ENCODE results near the gene CCL22.

The CCL22 gene

DNA sequence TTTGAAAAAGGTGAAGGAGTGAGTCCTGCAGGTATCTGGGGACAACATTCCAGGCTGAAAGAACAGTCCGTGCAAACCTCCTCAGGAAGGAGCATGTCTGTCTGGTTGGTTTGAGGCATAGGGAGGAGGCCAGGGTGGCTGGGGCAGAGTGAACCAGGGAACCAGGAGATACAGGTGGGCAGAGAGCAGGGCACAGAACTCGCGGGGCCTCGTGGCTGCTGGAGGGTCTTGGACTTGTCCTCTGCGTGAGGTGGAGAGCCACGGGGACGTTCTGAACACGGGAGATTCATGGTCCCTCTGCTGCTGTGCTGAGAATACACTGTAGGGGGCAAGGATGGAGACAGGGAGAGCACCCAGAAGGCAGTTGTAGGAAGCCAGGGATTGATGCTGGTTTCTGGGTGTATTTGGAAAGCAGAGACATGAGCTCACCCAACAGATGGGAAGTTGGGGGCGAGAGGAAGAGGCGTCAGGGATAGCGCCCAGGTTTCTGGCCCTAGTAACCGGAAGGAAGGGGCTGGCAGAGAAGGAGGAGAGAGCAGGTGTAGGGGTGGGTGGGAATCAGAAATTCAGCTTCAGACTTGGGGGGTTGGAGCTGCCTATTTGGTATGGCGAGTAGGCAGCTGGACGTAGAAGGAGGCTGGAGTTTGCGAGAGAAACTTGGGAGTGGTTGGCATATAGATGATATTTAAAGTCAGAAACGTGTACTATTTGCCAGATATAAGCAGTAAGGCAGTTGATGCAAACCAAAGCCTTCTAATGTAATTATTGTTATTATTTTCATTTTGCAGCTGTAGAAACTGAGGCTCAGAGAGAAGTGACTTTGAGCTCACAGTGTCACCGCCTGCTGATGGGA is 45.6 kb downstream of the CCL22 start, which contains the start of gene CCL17:
CCL17 (plus strand) TSS at position 803 of the 853 bp plus-strand sequence. CDS start 9,166 bp downstream, outside the sequence.
- H3K27ac ChIP-seq (ENCODE audit: low read depth, low read length), result no peak within 1 kb of the TSS
- peaks cover 0 to 19% (median 0%) of the 10 kb centered on the region in 5 donors for H3K4me1 ChIP-seq (ENCODE audit: control insufficient read depth in 5 of 5, insufficient read depth in 5 of 5, low read length in 5 of 5)
- no peak within 1 kb of the TSS for H3K4me3 ChIP-seq (ENCODE audit: low read depth in 1 of 5, low read length in 5 of 5)
- no peaks in the 10 kb centered on the region for H3K27me3 ChIP-seq (ENCODE audit: control insufficient read depth in 5 of 5, insufficient read depth in 4 of 5, low read length in 5 of 5)
- H3K9ac ChIP-seq (ENCODE audit: low read length in 5 of 5), result no peak within 1 kb of the TSS
- no peaks in the 10 kb centered on the region for H3K9me3 ChIP-seq (ENCODE audit: control insufficient read depth in 5 of 5, low read length in 5 of 5)
- no peaks in the 10 kb centered on the region for H3K36me3 ChIP-seq (ENCODE audit: control insufficient read depth in 5 of 5, insufficient read depth in 5 of 5, low read length in 5 of 5)

DNA sequence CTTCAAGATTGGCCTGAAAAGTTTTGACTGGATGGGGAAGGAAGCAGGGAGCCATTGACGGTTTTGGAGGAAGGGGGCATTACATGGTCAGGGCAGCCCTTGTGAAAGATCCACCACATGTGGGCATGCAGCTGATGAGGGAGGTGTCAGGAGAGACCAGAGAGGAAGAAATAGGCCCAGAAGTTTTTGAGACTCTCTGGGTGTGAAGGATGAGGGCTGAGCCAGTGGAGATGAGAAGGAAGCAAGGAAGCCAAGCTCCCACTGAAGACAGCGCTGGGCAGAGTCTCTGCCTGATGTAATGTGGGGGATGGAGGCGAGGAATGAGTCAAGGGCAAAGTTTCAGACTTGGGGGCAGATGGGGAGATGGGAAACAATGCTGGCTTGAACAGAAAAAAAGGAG is 46.5 kb downstream of the CCL22 start:
- Histone ChIP-seq H3K27ac (ENCODE audit: low read depth, low read length) (no peak overlapping the region), H3K27me3 (ENCODE audit: control insufficient read depth in 5 of 5, insufficient read depth in 4 of 5, low read length in 5 of 5) (peaks cover 0 to under 1% (median 0%) of the 10 kb centered on the region in 5 donors), H3K9me3 (ENCODE audit: control insufficient read depth in 5 of 5, low read length in 5 of 5) (no peaks in the 10 kb centered on the region), H3K4me1 (ENCODE audit: control insufficient read depth in 5 of 5, insufficient read depth in 5 of 5, low read length in 5 of 5) (peaks cover 5 to 28% (median 9%) of the 10 kb centered on the region in 5 donors), H3K36me3 (ENCODE audit: control insufficient read depth in 5 of 5, insufficient read depth in 5 of 5, low read length in 5 of 5) (no peaks in the 10 kb centered on the region), H3K4me3 (ENCODE audit: low read depth in 1 of 5, low read length in 5 of 5) (no peak overlapping the region), H3K9ac (ENCODE audit: low read length in 5 of 5) (no peak overlapping the region)

DNA sequence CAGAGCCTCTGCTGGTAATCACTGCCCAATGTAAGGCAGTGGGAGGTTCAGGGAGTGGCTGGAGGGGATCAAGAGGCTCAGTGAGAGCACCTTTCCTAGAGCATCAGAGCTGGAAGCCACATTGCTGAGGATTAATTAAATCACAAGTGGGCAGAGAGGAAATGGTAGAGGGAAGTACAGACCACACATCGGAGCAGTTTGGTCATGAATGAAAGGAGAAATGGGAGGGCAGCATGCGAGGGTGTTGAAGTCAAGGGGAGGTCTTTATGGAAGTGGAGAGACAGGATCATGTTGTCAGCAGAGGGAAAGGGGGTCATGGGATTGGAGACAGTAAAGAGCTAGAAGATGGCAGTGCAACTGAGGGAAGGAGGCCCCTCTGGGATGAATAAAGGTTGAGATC is 48.3 kb downstream of the CCL22 start:
- Histone ChIP-seq H3K36me3 (ENCODE audit: control insufficient read depth in 5 of 5, insufficient read depth in 5 of 5, low read length in 5 of 5) (no peaks in the 10 kb centered on the region), H3K4me3 (ENCODE audit: low read depth in 1 of 5, low read length in 5 of 5) (no peak overlapping the region), H3K9ac (ENCODE audit: low read length in 5 of 5) (no peak overlapping the region), H3K4me1 (ENCODE audit: control insufficient read depth in 5 of 5, insufficient read depth in 5 of 5, low read length in 5 of 5) (peaks cover 5 to 44% (median 24%) of the 10 kb centered on the region in 5 donors), H3K27ac (ENCODE audit: low read depth, low read length) (no peak overlapping the region), H3K27me3 (ENCODE audit: control insufficient read depth in 5 of 5, insufficient read depth in 4 of 5, low read length in 5 of 5) (peaks cover 0 to 3% (median 0%) of the 10 kb centered on the region in 5 donors), H3K9me3 (ENCODE audit: control insufficient read depth in 5 of 5, low read length in 5 of 5) (no peaks in the 10 kb centered on the region)

DNA sequence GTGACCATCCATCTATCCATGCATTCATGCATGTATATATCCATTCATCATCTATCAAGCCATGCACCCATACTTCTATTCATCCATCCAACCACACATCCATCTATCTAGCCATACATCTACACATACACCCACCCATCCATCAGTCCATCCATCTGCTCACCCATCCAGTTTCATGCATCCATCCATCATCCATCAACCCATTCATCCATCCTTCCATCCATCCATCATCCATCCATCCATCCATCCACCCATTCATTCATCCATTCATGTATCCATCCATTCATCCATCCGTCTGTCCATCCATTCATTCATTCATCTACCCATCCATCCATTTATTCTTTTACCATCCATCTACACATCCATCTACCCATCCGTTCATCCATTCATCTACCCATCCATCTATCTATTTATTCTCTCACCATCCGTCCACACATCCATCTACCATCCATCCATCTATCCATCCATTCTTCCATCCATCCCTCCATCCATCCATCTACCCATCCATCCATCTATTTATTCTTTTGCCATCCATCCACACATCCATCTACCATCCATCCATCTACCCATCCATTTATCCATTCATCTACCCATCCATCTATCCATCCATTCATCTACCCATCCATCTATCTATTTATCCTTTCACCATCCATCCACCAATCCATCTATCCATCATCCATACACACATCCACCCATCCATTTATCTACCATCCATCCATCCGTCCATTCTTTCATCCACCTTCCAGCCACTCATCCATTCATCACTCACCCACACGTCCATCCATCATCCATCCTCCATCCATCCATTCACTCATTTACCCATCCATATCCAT is 49.2 kb downstream of the CCL22 start:
- Histone ChIP-seq H3K27ac (ENCODE audit: low read depth, low read length) (no peak overlapping the region), H3K4me3 (ENCODE audit: low read depth in 1 of 5, low read length in 5 of 5) (no peak overlapping the region), H3K9me3 (ENCODE audit: control insufficient read depth in 5 of 5, low read length in 5 of 5) (no peaks in the 10 kb centered on the region), H3K27me3 (ENCODE audit: control insufficient read depth in 5 of 5, insufficient read depth in 4 of 5, low read length in 5 of 5) (peaks cover 0 to 3% (median 0%) of the 10 kb centered on the region in 5 donors), H3K4me1 (ENCODE audit: control insufficient read depth in 5 of 5, insufficient read depth in 5 of 5, low read length in 5 of 5) (peaks cover 5 to 44% (median 24%) of the 10 kb centered on the region in 5 donors), H3K9ac (ENCODE audit: low read length in 5 of 5) (no peak overlapping the region), H3K36me3 (ENCODE audit: control insufficient read depth in 5 of 5, insufficient read depth in 5 of 5, low read length in 5 of 5) (no peaks in the 10 kb centered on the region)

DNA sequence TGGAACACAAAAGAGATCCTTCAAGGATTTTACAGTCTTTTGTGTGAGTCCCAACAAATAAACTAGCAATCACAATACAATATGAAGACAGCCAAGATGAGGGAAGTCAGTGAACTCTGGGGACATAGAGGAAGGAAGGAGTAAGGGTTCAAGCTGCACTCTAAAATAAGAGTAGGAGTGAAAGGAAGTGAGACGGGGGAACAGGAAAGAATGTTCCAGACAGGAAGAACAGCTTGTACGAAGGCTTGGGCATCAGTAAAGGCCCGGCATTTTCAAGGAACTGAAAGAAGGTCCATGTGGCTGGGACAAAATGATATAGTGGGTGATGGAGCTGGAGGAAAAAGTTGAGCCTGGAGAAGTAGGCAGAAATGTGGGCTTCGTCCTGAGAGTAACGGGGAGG is 50.5 kb downstream of the CCL22 start:
- H3K4me1 ChIP-seq (ENCODE audit: control insufficient read depth in 5 of 5, insufficient read depth in 5 of 5, low read length in 5 of 5), result peaks cover 5 to 41% (median 24%) of the 10 kb centered on the region in 5 donors
- H3K4me3 ChIP-seq (ENCODE audit: low read depth in 1 of 5, low read length in 5 of 5), result no peak overlapping the region
- H3K36me3 ChIP-seq (ENCODE audit: control insufficient read depth in 5 of 5, insufficient read depth in 5 of 5, low read length in 5 of 5), result no peaks in the 10 kb centered on the region
- no peaks in the 10 kb centered on the region for H3K9me3 ChIP-seq (ENCODE audit: control insufficient read depth in 5 of 5, low read length in 5 of 5)
- H3K27ac ChIP-seq (ENCODE audit: low read depth, low read length), result no peak overlapping the region
- no peak overlapping the region for H3K9ac ChIP-seq (ENCODE audit: low read length in 5 of 5)
- H3K27me3 ChIP-seq (ENCODE audit: control insufficient read depth in 5 of 5, insufficient read depth in 4 of 5, low read length in 5 of 5), result peaks cover 0 to 3% (median 0%) of the 10 kb centered on the region in 5 donors

DNA sequence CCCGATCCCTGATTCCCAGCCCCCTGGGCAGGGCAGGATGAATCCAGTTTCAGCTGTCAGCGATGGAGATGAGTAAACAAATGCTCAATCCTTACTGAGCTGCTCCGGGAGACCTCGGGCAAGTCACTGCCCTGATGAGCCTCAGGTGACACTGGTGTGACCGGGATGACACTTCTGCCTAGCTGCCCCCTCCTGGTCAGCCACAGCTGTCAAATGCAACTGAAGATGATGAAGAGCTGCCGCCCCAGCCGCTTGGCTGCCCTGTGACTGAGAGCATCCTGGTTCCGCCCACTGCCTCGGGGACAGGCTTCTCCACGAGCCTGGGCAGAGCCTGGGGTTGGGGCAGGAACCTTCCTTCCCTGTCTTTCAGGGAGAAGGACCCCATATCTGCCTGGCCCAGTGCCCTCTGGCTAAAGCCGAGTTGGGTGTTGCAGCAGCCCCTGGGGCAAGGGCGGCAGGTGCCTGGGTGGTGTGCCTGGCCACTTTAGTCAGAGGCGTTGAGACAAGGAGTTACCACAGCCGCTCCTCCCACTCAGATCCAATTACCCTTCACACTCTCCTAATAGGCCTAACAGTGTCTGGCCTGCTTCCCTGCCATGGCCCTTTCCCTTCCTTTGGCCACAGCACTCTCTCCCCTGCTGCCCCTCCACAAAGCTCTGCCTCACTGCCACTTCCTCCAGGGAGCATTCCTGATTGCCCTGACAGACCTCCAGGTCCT is 51.4 kb downstream of the CCL22 start:
- no peaks in the 10 kb centered on the region for H3K9me3 ChIP-seq (ENCODE audit: control insufficient read depth in 5 of 5, low read length in 5 of 5)
- H3K27ac ChIP-seq (ENCODE audit: low read depth, low read length), result no peak overlapping the region
- peaks cover 5 to 38% (median 24%) of the 10 kb centered on the region in 5 donors for H3K4me1 ChIP-seq (ENCODE audit: control insufficient read depth in 5 of 5, insufficient read depth in 5 of 5, low read length in 5 of 5)
- no peaks in the 10 kb centered on the region for H3K36me3 ChIP-seq (ENCODE audit: control insufficient read depth in 5 of 5, insufficient read depth in 5 of 5, low read length in 5 of 5)
- no peak overlapping the region for H3K9ac ChIP-seq (ENCODE audit: low read length in 5 of 5)
- H3K27me3 ChIP-seq (ENCODE audit: control insufficient read depth in 5 of 5, insufficient read depth in 4 of 5, low read length in 5 of 5), result peaks cover 0 to 6% (median 0%) of the 10 kb centered on the region in 5 donors
- no peak overlapping the region for H3K4me3 ChIP-seq (ENCODE audit: low read depth in 1 of 5, low read length in 5 of 5)

DNA sequence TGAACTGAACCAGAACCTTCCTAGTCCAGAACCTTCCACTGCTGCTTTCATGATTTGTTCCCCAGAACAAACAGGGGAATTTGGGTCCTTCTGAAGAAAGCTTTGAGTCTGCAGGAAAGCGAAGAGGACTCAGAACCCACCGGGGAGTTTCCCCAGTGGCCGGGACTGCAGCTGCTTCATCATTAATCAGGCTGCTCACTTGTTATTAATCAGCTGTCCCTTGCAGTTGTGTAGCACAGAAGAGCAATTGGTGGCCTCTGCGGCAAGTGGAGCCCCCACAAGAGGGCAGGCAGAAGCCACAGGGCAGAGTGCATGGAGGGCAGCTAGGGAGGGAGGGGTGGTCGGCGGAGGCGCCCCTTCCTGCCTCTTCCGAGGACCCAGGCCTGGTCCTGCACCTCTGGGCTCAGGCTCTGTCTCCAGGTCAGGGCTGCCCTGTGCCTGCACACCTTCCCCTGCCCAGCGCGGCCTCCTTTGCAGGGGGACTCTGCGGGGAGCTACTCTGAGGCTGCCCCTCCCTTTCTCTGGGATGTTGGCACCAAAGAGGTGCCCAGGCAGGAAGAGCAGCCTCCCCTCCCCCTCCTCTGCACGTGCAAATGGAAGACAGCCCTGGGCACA is 52.9 kb downstream of the CCL22 start:
- Histone ChIP-seq H3K27ac (ENCODE audit: low read depth, low read length) (no peak overlapping the region), H3K36me3 (ENCODE audit: control insufficient read depth in 5 of 5, insufficient read depth in 5 of 5, low read length in 5 of 5) (no peaks in the 10 kb centered on the region), H3K9ac (ENCODE audit: low read length in 5 of 5) (no peak overlapping the region), H3K9me3 (ENCODE audit: control insufficient read depth in 5 of 5, low read length in 5 of 5) (no peaks in the 10 kb centered on the region), H3K27me3 (ENCODE audit: control insufficient read depth in 5 of 5, insufficient read depth in 4 of 5, low read length in 5 of 5) (peaks cover 0 to 6% (median 0%) of the 10 kb centered on the region in 5 donors), H3K4me1 (ENCODE audit: control insufficient read depth in 5 of 5, insufficient read depth in 5 of 5, low read length in 5 of 5) (peaks cover 5 to 46% (median 26%) of the 10 kb centered on the region in 5 donors), H3K4me3 (ENCODE audit: low read depth in 1 of 5, low read length in 5 of 5) (no peak overlapping the region)

DNA sequence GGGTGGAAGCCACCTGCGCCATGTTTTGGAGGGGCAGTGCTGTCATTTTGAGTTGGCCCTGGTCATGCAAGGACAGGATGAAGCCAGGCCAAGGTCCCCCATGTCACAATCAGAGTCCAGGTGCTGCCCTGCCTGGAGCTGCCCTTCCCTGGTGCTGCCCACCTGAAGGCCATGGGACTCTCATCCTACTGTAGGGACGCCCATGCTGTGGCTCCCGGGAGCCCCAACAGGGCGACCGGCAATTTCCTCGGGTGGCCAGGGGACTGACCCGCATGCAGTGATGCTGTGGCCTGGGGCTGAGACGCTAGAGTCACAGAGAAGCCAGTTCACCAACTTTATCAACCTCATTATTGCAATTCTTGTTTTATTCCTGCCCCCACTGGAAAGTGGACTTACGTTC is 54.0 kb downstream of the CCL22 start:
- Histone ChIP-seq H3K27ac (ENCODE audit: low read depth, low read length) (no peak overlapping the region), H3K27me3 (ENCODE audit: control insufficient read depth in 5 of 5, insufficient read depth in 4 of 5, low read length in 5 of 5) (peaks cover 0 to 6% (median 0%) of the 10 kb centered on the region in 5 donors), H3K9ac (ENCODE audit: low read length in 5 of 5) (no peak overlapping the region), H3K4me1 (ENCODE audit: control insufficient read depth in 5 of 5, insufficient read depth in 5 of 5, low read length in 5 of 5) (peaks cover 5 to 52% (median 35%) of the 10 kb centered on the region in 5 donors), H3K4me3 (ENCODE audit: low read depth in 1 of 5, low read length in 5 of 5) (no peak overlapping the region), H3K36me3 (ENCODE audit: control insufficient read depth in 5 of 5, insufficient read depth in 5 of 5, low read length in 5 of 5) (no peaks in the 10 kb centered on the region), H3K9me3 (ENCODE audit: control insufficient read depth in 5 of 5, low read length in 5 of 5) (no peaks in the 10 kb centered on the region)

DNA sequence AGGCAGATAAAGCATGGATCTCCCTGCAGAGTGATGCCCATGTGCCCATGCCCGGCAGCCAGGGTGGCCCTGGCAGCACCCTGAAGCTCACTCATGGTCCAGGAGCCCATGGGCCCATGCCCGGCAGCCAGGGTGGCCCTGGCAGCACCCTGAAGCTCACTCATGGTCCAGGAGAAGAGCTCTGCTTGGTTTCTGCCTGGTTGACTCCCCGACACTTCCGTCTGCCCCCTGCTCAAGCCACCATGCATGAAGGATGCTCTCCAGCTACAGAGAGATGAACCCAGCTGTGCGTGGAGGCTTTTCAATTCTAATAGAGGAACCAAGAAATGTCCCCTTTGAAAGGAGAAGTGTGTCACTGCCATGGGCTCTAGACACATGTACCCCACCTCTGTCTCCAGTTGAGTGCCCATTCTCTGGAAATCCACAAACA is 54.7 kb downstream of the CCL22 start:
- Histone ChIP-seq H3K36me3 (ENCODE audit: control insufficient read depth in 5 of 5, insufficient read depth in 5 of 5, low read length in 5 of 5) (no peaks in the 10 kb centered on the region), H3K9me3 (ENCODE audit: control insufficient read depth in 5 of 5, low read length in 5 of 5) (no peaks in the 10 kb centered on the region), H3K27ac (ENCODE audit: low read depth, low read length) (no peak overlapping the region), H3K9ac (ENCODE audit: low read length in 5 of 5) (no peak overlapping the region), H3K4me1 (ENCODE audit: control insufficient read depth in 5 of 5, insufficient read depth in 5 of 5, low read length in 5 of 5) (peaks cover 5 to 52% (median 35%) of the 10 kb centered on the region in 5 donors), H3K4me3 (ENCODE audit: low read depth in 1 of 5, low read length in 5 of 5) (no peak overlapping the region), H3K27me3 (ENCODE audit: control insufficient read depth in 5 of 5, insufficient read depth in 4 of 5, low read length in 5 of 5) (peaks cover 0 to 6% (median 0%) of the 10 kb centered on the region in 5 donors)

Measured in subcutaneous abdominal adipose tissue (tissue), 5 donors.